Measurements from ENCODE around the gene TSHZ3. TPM values are rescaled to one million over a fixed set of nuclear protein-coding genes. Genes with fewer than 3 reads are reported as not detected.

TSHZ3 gene
- total RNA-seq, 1 experiment from 2014 or later, result 3.2 TPM

GRCh38 chr19:31325342-31325741 is 23.9 kb downstream of the TSHZ3 start:
- DNase-seq, result no peak
- Histone ChIP-seq H2BK12ac (ENCODE audit: insufficient read length, low read depth, low read length) (no peak overlapping the region), H4K8ac (replicated peaks; ENCODE audit: insufficient read length, low read depth, low read length) (no peak overlapping the region), H3T11ph (ENCODE audit: low read length) (no peak overlapping the region), H3K79me1 (ENCODE audit: insufficient read depth, low read depth, low read length, poor library complexity, severe bottlenecking) (no peaks in the 10 kb centered on the region), H3K56ac (ENCODE audit: insufficient read length, low read depth, low read length) (no peak overlapping the region), H3K18ac (ENCODE audit: insufficient read length, low read depth, low read length) (no peak overlapping the region), H3K4me2 (ENCODE audit: insufficient read depth, insufficient read length, low read length) (no peak overlapping the region), H2AFZ (ENCODE audit: low read length) (no peak overlapping the region), H3K14ac (ENCODE audit: insufficient read depth, low read length) (no peak overlapping the region; the same call in 1 of the 2 replicates), H2BK120ac (ENCODE audit: low read depth, low read length, poor library complexity, severe bottlenecking) (no peak overlapping the region), H4K20me1 (ENCODE audit: control insufficient read depth, insufficient read depth, insufficient read length) (no peaks in the 10 kb centered on the region), H3K23ac (ENCODE audit: insufficient read length, low read depth, low read length) (no peak overlapping the region), H3K27me3 (ENCODE audit: insufficient read depth, low read length) (no peaks in the 10 kb centered on the region), H3K9me3 (ENCODE audit: control insufficient read depth, low read depth, low read length) (no peaks in the 10 kb centered on the region), H2BK20ac (ENCODE audit: low read depth, low read length, poor library complexity, severe bottlenecking) (no peak overlapping the region), H3K79me2 (ENCODE audit: insufficient read depth, low read length) (peaks cover 7% of the 10 kb centered on the region; the same call in 1 of the 2 replicates), H2AK5ac (ENCODE audit: insufficient read length, low read length) (no peak overlapping the region), H3K9ac (ENCODE audit: extremely low read depth, insufficient read length, low read length) (no peak overlapping the region), H3K4me1 (ENCODE audit: insufficient read depth, low read length) (no peaks in the 10 kb centered on the region), H4K91ac (ENCODE audit: insufficient read length, low read depth, low read length) (no peak overlapping the region), H2BK15ac (ENCODE audit: low read depth, low read length) (no peak overlapping the region), H3K4ac (ENCODE audit: low read depth, low read length) (no peak overlapping the region), H3K23me2 (ENCODE audit: insufficient read length, low read depth, low read length, poor library complexity, severe bottlenecking) (no peaks in the 10 kb centered on the region), H3K27ac (ENCODE audit: insufficient read length, low read depth, low read length) (no peak overlapping the region), H4K5ac (ENCODE audit: insufficient read length, low read depth, low read length) (no peak overlapping the region), H2BK5ac (ENCODE audit: insufficient read length, low read length) (no peak overlapping the region)
- Mint-ChIP-seq H3K4me1 (peaks cover under 1% of the 10 kb centered on the region in 2 experiments; a peak in 1 of 4 replicates), H3K36me3 (ENCODE audit: insufficient read depth in 1 of 3, low read depth in 3 of 3) (no peaks in the 10 kb centered on the region), H3K27me3 (ENCODE audit: low read depth) (no peaks in the 10 kb centered on the region), H3K9me3 (no peaks in the 10 kb centered on the region), H3K4me3 (no peak overlapping the region), H3K27ac (no peak overlapping the region)
- no CpG with 5 or more reads among the region's 11 CpGs for WGBS (ENCODE audit: extremely low coverage, insufficient read length, low lambda C conversion rate)
- no peak for TF ChIP-seq CTCF (conservative IDR thresholded peaks at IDR 0.05)
